Choroid plexus epithelial cell (primary cell): ENCODE measurements around the gene RALB.
A peak's percentile ranks its signal among the peaks of the same experiment; 100 is the strongest.

Experiments used
- DNase-seq: peaks from one replicate; pipeline ENCODE4 v3.0.0-alpha.2; 2010; ENCODE audit warnings: low read depth
- H3K4me3 ChIP-seq: 2 replicates; pipeline ENCODE4 v1.5.1; 2011; ENCODE audit warnings: low read depth, mild to moderate bottlenecking, control low read depth, low read length, moderate library complexity
- TF ChIP-seq, protein P1 (sequence below): conservative IDR thresholded peaks from 2 replicates; pipeline ENCODE4 v1.5.1; 2011; ENCODE audit warnings: low read depth, mild to moderate bottlenecking, control low read depth, inconsistent platforms, low read length, moderate library complexity

RALB gene

GRCh38 chr2:120252225-120253020, at the start of gene RALB:
Gene RALB, plus strand, starts transcription at chr2:120252852. Its CDS starts 25,813 bp downstream, at chr2:120278665.
- peak within 1 kb of the TSS; percentile 84 for H3K4me3 ChIP-seq
- TF ChIP-seq, protein P1, sequence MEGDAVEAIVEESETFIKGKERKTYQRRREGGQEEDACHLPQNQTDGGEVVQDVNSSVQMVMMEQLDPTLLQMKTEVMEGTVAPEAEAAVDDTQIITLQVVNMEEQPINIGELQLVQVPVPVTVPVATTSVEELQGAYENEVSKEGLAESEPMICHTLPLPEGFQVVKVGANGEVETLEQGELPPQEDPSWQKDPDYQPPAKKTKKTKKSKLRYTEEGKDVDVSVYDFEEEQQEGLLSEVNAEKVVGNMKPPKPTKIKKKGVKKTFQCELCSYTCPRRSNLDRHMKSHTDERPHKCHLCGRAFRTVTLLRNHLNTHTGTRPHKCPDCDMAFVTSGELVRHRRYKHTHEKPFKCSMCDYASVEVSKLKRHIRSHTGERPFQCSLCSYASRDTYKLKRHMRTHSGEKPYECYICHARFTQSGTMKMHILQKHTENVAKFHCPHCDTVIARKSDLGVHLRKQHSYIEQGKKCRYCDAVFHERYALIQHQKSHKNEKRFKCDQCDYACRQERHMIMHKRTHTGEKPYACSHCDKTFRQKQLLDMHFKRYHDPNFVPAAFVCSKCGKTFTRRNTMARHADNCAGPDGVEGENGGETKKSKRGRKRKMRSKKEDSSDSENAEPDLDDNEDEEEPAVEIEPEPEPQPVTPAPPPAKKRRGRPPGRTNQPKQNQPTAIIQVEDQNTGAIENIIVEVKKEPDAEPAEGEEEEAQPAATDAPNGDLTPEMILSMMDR = no peak

GRCh38 chr2:120203251-120204021, 49.2 kb upstream of the RALB start:
- TF ChIP-seq, protein P1 = no peak
- H3K4me3 ChIP-seq = no peak overlapping the region
- peak; percentile 51 for DNase-seq

More at GRCh38 chr2:120252225-120253020, at the start of gene RALB:
- peak; percentile 99 for DNase-seq

- TF ChIP-seq, protein P1 = peak; percentile 37
- DNase-seq = no peak
- H3K4me3 ChIP-seq = no peak overlapping the region
Observed at GRCh38 chr2:120204022-120204405, 48.6 kb upstream of the RALB start.

DNA sequence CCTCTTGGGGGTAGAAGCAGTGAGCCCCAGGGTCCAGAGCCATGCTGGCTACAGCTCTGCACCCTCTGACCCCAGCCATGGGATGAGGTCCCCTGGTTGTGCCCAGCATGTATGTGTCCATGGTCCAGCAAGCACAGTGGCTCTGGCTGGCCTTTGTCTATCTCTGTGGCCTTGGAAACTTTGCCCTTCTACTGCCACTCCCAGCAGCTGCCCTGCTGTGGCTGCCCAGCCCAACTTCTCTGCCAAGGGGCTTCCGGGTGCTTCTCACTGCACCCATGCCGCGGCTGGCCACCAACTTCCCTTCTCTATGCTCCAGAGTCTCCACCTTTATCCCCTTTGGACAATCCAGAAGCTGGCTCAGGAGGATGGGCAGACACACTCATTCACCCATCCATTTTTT, 48.2 kb upstream of the RALB start:
- DNase-seq = no peak
- TF ChIP-seq, protein P1 = no peak
- H3K4me3 ChIP-seq = no peak overlapping the region

DNA sequence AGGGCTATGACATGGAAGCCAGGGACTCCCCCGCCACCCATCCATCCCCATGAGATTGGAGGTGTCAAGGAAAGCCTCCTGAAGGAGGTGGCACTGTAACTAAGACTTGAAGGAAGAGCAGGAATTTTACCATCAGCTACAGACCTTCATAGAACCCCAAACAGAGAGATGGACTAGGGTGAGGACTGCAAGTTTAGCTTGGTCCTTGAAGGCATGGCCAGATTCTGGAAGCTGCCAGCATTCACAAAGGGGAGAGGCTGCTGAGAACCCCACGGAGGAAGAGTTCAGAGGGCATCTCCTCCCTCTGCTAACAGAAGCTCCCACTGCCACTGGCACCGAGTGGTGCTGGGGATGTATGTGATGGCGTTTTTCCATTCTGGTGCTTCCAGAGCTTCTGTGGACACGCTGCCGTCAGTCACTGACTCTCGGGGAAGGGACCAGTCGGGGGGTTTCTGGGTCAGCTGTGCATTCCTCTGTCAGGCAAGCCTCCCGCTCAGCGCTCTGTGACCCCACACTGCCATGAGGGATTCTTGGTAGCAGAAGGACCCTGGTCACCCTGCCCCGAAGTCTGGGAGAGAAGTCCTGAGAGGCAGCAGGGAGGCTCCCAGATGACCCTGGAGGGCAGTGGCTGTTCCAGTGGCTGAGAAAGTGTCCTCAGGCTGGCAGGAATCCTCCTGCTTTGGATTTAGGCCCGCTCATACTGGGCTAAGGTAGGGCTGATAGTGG, 47.5 kb upstream of the RALB start:
- H3K4me3 ChIP-seq = no peak overlapping the region
- TF ChIP-seq, protein P1 = no peak
- no peak for DNase-seq

DNA sequence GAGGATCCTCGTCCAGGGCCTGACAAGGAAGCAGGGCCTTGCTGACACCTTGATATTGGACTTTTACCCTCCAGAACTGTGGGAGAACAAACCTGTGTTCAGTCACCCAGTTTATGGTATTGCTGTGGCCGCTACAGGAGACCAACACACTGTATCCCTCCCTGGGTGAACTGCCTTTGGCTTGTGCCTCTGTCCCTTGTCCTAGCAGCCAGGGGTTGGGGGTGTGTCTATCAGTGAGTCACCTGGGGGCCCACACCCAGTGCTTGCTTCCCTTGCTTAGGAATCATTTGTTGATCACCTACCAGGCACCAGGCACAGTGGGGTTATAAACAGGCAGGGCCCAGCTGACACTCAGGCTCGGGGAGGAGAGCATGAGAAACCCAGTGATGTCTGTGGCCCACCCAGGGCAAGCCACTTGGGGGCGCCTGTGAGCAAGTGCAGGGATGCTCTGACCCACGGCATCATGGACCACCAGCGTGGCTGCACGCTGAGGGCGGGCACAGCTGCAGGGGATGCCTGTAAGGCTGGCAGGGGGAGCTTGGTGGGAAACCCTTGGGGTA, 46.5 kb upstream of the RALB start:
- TF ChIP-seq, protein P1 = peak; percentile 49
- H3K4me3 ChIP-seq = no peak overlapping the region
- no peak for DNase-seq
